HepG2 (cell line): Measurements from ENCODE around the gene GNG7. TPM values are rescaled to one million over a fixed set of nuclear protein-coding genes. Genes with fewer than 3 reads are reported as not detected.
A peak's percentile ranks its signal among the peaks of the same experiment; 100 is the strongest.

Experiments used
- BORCS8-MEF2B ChIP-seq: sonication (generic); formaldehyde crosslinking; IDR thresholded peaks from 2 replicates; pipeline ENCODE4 v1.8.0; 2022; ENCODE audit warnings: mild to moderate bottlenecking, missing genetic modification reagents
- ELF3 ChIP-seq: IDR thresholded peaks from 2 replicates; pipeline ENCODE4 v1.6.1; 2016; ENCODE audit warnings: missing genetic modification reagents, missing compliant biosample characterization
- GTF2F1 ChIP-seq: fragments of 150-350 bp; IDR thresholded peaks from 2 replicates; pipeline ENCODE4 v1.6.1; 2014; ENCODE audit warnings: low read length
- MED1 ChIP-seq: sonication (generic); formaldehyde crosslinking; IDR thresholded peaks from 2 replicates; pipeline ENCODE4 v1.4.0; 2020; ENCODE audit warnings: missing genetic modification reagents
- MNT ChIP-seq: fragments of 450-650 bp; IDR thresholded peaks from 2 replicates; pipeline ENCODE4 v1.6.1; 2016
- ONECUT2 ChIP-seq: sonication (generic); formaldehyde crosslinking; IDR thresholded peaks from 2 replicates; pipeline ENCODE4 v1.4.0; 2020; ENCODE audit warnings: missing genetic modification reagents
- PCBP1 ChIP-seq: fragments of 200-400 bp; formaldehyde crosslinking; IDR thresholded peaks from 2 replicates; pipeline ENCODE4 v1.6.1; 2017; ENCODE audit warnings: mild to moderate bottlenecking, low read depth, low read length, borderline replicate concordance
- PHF8 ChIP-seq: sonication (generic); formaldehyde crosslinking; IDR thresholded peaks from 2 replicates; pipeline ENCODE4 v1.5.0; 2020; ENCODE audit warnings: missing genetic modification reagents
- TEAD2 ChIP-seq: sonication (generic); formaldehyde crosslinking; IDR thresholded peaks from 2 replicates; pipeline ENCODE4 v1.9.0; 2021; ENCODE audit warnings: missing genetic modification reagents
- TEAD3 ChIP-seq: optimal IDR thresholded peaks from 2 replicates; pipeline ENCODE3; 2016; ENCODE audit warnings: borderline replicate concordance
- ZFY ChIP-seq: sonication (generic); formaldehyde crosslinking; IDR thresholded peaks from 2 replicates; pipeline ENCODE4 v1.4.0; 2020; ENCODE audit warnings: missing genetic modification reagents
- ZNF138 ChIP-seq: sonication (generic); formaldehyde crosslinking; IDR thresholded peaks from 2 replicates; pipeline ENCODE4 v1.5.0; 2020; ENCODE audit warnings: mild to moderate bottlenecking, low read depth, missing genetic modification reagents
- ZNF274 ChIP-seq: sonication (generic); formaldehyde crosslinking; IDR thresholded peaks from 2 replicates; pipeline ENCODE4 v1.5.1; 2020; ENCODE audit warnings: mild to moderate bottlenecking, missing genetic modification reagents
- polyA plus RNA-seq, 8 experiments: library from polyadenylated mRNA; depleted of rRNA in 3 of 8; stranded (reverse) in 7 of 8; unstranded in 1 of 8; fragments of >200 nt; fragmentation: Illumina TruSeq in 4 of 8; extraction: Trizol in 4 of 8; gene quantifications; 2 replicates each; pipeline versions ENCODE4 v1.2.1 to v1.2.3, GENCODE V29; 2011 to 2016; ENCODE audit warnings: low read depth in 4 of 8, missing spikeins in 1 of 8, mixed read lengths in 1 of 8; ENCODE audit not compliant: insufficient read depth in 1 of 8
- total RNA-seq, 5 experiments: library from RNA; depleted of rRNA; stranded (reverse); fragments of >200 nt; fragmentation: Illumina TruSeq; extraction: Trizol; gene quantifications; 2 replicates each; pipeline ENCODE4 v1.2.3, GENCODE V29; 2016; ENCODE audit warnings: low read depth in 1 of 5
- TF ChIP-seq, protein P1 (sequence below): sonication (generic); formaldehyde crosslinking; IDR thresholded peaks from 2 replicates; pipeline ENCODE4 v1.8.0; 2023; ENCODE audit warnings: mild to moderate bottlenecking, missing genetic modification reagents
- TF ChIP-seq, protein P2 (sequence below): sonication (generic); formaldehyde crosslinking; IDR thresholded peaks from 2 replicates; pipeline ENCODE4 v1.4.0; 2020; ENCODE audit warnings: mild to moderate bottlenecking, missing genetic modification reagents
- TF ChIP-seq, protein P3 (sequence below): sonication (generic); formaldehyde crosslinking; IDR thresholded peaks from 2 replicates; pipeline ENCODE4 v1.9.0; 2021; ENCODE audit warnings: missing genetic modification reagents, mild to moderate bottlenecking, borderline replicate concordance
- TF ChIP-seq, protein P4 (sequence below): sonication (generic); formaldehyde crosslinking; IDR thresholded peaks from 2 replicates; pipeline ENCODE4 v1.4.0; 2020; ENCODE audit warnings: missing genetic modification reagents, borderline replicate concordance

The GNG7 gene
- total and polyA plus RNA-seq, 2 of the 13 experiments (the other 11 are each of a cell fraction or from before 2014, with no cell fraction given), result 1.4 to 3.3 TPM

GRCh38 chr19:2546128-2547032 lies 156.1 kb downstream of the GNG7 start (continued):
- TF ChIP-seq PCBP1 (0 out of 2 replicates have a peak, but pooled peaks have one; percentile 20), MED1 (peak; percentile 91), TEAD2 (CRISPR knock-in tag) (no peak), ONECUT2 (CRISPR knock-in tag) (no peak), ZNF138 (CRISPR knock-in tag) (0 out of 2 replicates have a peak, but pooled peaks have one; percentile 27), ELF3 (CRISPR knock-in tag) (no peak), BORCS8-MEF2B (peak; percentile 57; the same call in 1 of the 2 replicates), TEAD3 (no peak), ZNF274 (CRISPR knock-in tag) (peak; percentile 72; the same call in 1 of the 2 replicates), GTF2F1 (no peak; the same call in 1 of the 2 replicates), PHF8 (CRISPR knock-in tag) (peak; percentile 68), ZFY (CRISPR knock-in tag) (peak; percentile 90), MNT (peak; percentile 39; the same call in 1 of the 2 replicates)
- TF ChIP-seq, protein P1, sequence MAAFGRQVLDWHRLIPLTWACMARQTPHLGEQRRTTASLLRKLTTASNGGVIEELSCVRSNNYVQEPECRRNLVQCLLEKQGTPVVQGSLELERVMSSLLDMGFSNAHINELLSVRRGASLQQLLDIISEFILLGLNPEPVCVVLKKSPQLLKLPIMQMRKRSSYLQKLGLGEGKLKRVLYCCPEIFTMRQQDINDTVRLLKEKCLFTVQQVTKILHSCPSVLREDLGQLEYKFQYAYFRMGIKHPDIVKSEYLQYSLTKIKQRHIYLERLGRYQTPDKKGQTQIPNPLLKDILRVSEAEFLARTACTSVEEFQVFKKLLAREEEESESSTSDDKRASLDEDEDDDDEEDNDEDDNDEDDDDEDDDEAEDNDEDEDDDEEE (CRISPR knock-in tag), result peak; percentile 85; the same call in 1 of the 2 replicates
- TF ChIP-seq, protein P2, sequence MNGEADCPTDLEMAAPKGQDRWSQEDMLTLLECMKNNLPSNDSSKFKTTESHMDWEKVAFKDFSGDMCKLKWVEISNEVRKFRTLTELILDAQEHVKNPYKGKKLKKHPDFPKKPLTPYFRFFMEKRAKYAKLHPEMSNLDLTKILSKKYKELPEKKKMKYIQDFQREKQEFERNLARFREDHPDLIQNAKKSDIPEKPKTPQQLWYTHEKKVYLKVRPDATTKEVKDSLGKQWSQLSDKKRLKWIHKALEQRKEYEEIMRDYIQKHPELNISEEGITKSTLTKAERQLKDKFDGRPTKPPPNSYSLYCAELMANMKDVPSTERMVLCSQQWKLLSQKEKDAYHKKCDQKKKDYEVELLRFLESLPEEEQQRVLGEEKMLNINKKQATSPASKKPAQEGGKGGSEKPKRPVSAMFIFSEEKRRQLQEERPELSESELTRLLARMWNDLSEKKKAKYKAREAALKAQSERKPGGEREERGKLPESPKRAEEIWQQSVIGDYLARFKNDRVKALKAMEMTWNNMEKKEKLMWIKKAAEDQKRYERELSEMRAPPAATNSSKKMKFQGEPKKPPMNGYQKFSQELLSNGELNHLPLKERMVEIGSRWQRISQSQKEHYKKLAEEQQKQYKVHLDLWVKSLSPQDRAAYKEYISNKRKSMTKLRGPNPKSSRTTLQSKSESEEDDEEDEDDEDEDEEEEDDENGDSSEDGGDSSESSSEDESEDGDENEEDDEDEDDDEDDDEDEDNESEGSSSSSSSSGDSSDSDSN (CRISPR knock-in tag), result peak; percentile 93
- TF ChIP-seq, protein P3, sequence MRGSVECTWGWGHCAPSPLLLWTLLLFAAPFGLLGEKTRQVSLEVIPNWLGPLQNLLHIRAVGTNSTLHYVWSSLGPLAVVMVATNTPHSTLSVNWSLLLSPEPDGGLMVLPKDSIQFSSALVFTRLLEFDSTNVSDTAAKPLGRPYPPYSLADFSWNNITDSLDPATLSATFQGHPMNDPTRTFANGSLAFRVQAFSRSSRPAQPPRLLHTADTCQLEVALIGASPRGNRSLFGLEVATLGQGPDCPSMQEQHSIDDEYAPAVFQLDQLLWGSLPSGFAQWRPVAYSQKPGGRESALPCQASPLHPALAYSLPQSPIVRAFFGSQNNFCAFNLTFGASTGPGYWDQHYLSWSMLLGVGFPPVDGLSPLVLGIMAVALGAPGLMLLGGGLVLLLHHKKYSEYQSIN (CRISPR knock-in tag), result no peak
- TF ChIP-seq, protein P4, sequence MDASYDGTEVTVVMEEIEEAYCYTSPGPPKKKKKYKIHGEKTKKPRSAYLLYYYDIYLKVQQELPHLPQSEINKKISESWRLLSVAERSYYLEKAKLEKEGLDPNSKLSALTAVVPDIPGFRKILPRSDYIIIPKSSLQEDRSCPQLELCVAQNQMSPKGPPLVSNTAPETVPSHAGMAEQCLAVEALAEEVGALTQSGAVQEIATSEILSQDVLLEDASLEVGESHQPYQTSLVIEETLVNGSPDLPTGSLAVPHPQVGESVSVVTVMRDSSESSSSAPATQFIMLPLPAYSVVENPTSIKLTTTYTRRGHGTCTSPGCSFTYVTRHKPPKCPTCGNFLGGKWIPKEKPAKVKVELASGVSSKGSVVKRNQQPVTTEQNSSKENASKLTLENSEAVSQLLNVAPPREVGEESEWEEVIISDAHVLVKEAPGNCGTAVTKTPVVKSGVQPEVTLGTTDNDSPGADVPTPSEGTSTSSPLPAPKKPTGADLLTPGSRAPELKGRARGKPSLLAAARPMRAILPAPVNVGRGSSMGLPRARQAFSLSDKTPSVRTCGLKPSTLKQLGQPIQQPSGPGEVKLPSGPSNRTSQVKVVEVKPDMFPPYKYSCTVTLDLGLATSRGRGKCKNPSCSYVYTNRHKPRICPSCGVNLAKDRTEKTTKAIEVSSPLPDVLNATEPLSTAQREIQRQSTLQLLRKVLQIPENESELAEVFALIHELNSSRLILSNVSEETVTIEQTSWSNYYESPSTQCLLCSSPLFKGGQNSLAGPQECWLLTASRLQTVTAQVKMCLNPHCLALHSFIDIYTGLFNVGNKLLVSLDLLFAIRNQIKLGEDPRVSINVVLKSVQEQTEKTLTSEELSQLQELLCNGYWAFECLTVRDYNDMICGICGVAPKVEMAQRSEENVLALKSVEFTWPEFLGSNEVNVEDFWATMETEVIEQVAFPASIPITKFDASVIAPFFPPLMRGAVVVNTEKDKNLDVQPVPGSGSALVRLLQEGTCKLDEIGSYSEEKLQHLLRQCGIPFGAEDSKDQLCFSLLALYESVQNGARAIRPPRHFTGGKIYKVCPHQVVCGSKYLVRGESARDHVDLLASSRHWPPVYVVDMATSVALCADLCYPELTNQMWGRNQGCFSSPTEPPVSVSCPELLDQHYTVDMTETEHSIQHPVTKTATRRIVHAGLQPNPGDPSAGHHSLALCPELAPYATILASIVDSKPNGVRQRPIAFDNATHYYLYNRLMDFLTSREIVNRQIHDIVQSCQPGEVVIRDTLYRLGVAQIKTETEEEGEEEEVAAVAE (CRISPR knock-in tag), result no peak
